Adipose tissue (tissue), 3 donors: ENCODE measurements around the gene HACD2. TPM values are rescaled to one million over a fixed set of nuclear protein-coding genes. Genes with fewer than 3 reads are reported as not detected.
"Not testable (repeated sequence)": the region's sequence is repeated elsewhere in the genome, so short reads cannot be mapped to it uniquely, and the experiment has no call there.

Source experiments
- H3K27ac ChIP-seq: one replicate; pipeline ENCODE4 v1.5.1; 2013; ENCODE audit warnings: low read depth, low read length
- WGBS, 3 donors: extraction: QIAGEN DNeasy Blood & Tissue Kit; methylation state at CpG; one replicate each; pipeline ENCODE4 v1.1.7; 2013; 5-methylcytosine and 5-hydroxymethylcytosine counted together
- polyA plus RNA-seq, 3 donors: library from polyadenylated mRNA; stranded (reverse); fragments of 200-250 nt; gene quantifications; one replicate each; pipeline ENCODE4 v1.2.3, GENCODE V29; 2013
- donor health status: healthy with polysubstance abuse.
- donor health status: Bipolar disorder and iron deficiency.
- donor health status: healthy.

HACD2 gene
- polyA plus RNA-seq, 3 donors, result 11.7 to 44.8 (median 12.8) TPM

- H3K27ac ChIP-seq, result no peak overlapping the region
- 52 to 60% (median 55%) methylated on average over 7 of the region's 7 CpGs for WGBS, 3 donors
Measured at GRCh38 chr3:123618076-123618708, 33.3 kb upstream of the HACD2 start.

GRCh38 chr3:123616593-123616992 lies 31.7 kb upstream of the HACD2 start:
- 90 to 95% (median 91%) methylated on average over 6 of the region's 6 CpGs for WGBS, 3 donors
- no peak overlapping the region for H3K27ac ChIP-seq

- no peak overlapping the region for H3K27ac ChIP-seq
- 30 to 95% (median 93%) methylated on average over 2 of the region's 2 CpGs for WGBS, 3 donors
Measured at GRCh38 chr3:123613543-123613942, 28.7 kb upstream of the HACD2 start.

GRCh38 chr3:123611674-123612073 lies 26.8 kb upstream of the HACD2 start:
- not testable (repeated sequence) for H3K27ac ChIP-seq
- 94 to 97% (median 95%) methylated on average over 7 of the region's 7 CpGs for WGBS, 3 donors

- H3K27ac ChIP-seq, result no peak overlapping the region
Measured at GRCh38 chr3:123611082-123611481, 26.2 kb upstream of the HACD2 start.

GRCh38 chr3:123610331-123610730 lies 25.5 kb upstream of the HACD2 start:
- 74 to 93% (median 79%) methylated on average over 3 of the region's 3 CpGs for WGBS, 3 donors
- H3K27ac ChIP-seq, result no peak overlapping the region

GRCh38 chr3:123609063-123609462 lies 24.2 kb upstream of the HACD2 start:
- H3K27ac ChIP-seq, result no peak overlapping the region

GRCh38 chr3:123608263-123608937 lies 23.5 kb upstream of the HACD2 start:
- H3K27ac ChIP-seq, result no peak overlapping the region
- 71 to 95% (median 93%) methylated on average over 3 of the region's 3 CpGs for WGBS, 3 donors

More at GRCh38 chr3:123609063-123609462, 24.2 kb upstream of the HACD2 start:
- WGBS, 3 donors, result 75 to 92% (median 90%) methylated on average over 5 of the region's 5 CpGs

- H3K27ac ChIP-seq, result no peak overlapping the region
Measured at GRCh38 chr3:123606527-123606926, 21.7 kb upstream of the HACD2 start.

GRCh38 chr3:123605789-123606234 lies 21.0 kb upstream of the HACD2 start:
- WGBS, 3 donors, result 55 to 95% (median 90%) methylated on average over 5 of the region's 5 CpGs
- no peak overlapping the region for H3K27ac ChIP-seq

GRCh38 chr3:123603153-123603552 lies 18.3 kb upstream of the HACD2 start:
- WGBS, 3 donors, result 77 to 94% (median 82%) methylated on average over 2 of the region's 2 CpGs
- H3K27ac ChIP-seq, result not testable (repeated sequence)

GRCh38 chr3:123602325-123602724 lies 17.5 kb upstream of the HACD2 start:
- H3K27ac ChIP-seq, result no peak overlapping the region
- WGBS, 3 donors, result 42 to 82% (median 77%) methylated on average over 1 of the region's 1 CpG

- H3K27ac ChIP-seq, result not testable (repeated sequence)
Measured at GRCh38 chr3:123600863-123601262, 16.0 kb upstream of the HACD2 start.

- no peak overlapping the region for H3K27ac ChIP-seq
- 88 to 91% (median 90%) methylated on average over 4 of the region's 4 CpGs for WGBS, 3 donors
Measured at GRCh38 chr3:123597561-123597960, 12.7 kb upstream of the HACD2 start.

GRCh38 chr3:123595396-123596180 lies 10.7 kb upstream of the HACD2 start:
- WGBS, 3 donors, result 48 to 49% (median 49%) methylated on average over 5 of the region's 5 CpGs
- H3K27ac ChIP-seq, result no peak overlapping the region

- WGBS, 3 donors, result 94 to 96% (median 96%) methylated on average over 3 of the region's 3 CpGs
- H3K27ac ChIP-seq, result no peak overlapping the region
Measured at GRCh38 chr3:123593381-123593780, 8.5 kb upstream of the HACD2 start.

- 80 to 98% (median 97%) methylated on average over 3 of the region's 3 CpGs for WGBS, 3 donors
- H3K27ac ChIP-seq, result no peak overlapping the region
Measured at GRCh38 chr3:123590685-123591450, 6.0 kb upstream of the HACD2 start.

- H3K27ac ChIP-seq, result no peak overlapping the region
- WGBS, 3 donors, result 69 to 91% (median 86%) methylated on average over 2 of the region's 2 CpGs
Measured at GRCh38 chr3:123587401-123587800, 2.5 kb upstream of the HACD2 start.

- H3K27ac ChIP-seq, result no peak overlapping the region
Measured at GRCh38 chr3:123586968-123587367, 2.1 kb upstream of the HACD2 start.

More at GRCh38 chr3:123586968-123587367, 2.1 kb upstream of the HACD2 start:
- WGBS, 3 donors, result 79 to 97% (median 87%) methylated on average over 2 of the region's 2 CpGs
